K562 (cell line): ENCODE data around the gene RSBN1L. TPM values are rescaled to one million over a fixed set of nuclear protein-coding genes. Genes with fewer than 3 reads are reported as not detected.
"Not testable (repeated sequence)": the region's sequence is repeated elsewhere in the genome, so short reads cannot be mapped to it uniquely, and the experiment has no call there.

Experiments used
- ATAC-seq: fragments of 200-7000 bp; cut with Tn5 transposase; 3 replicates; pipeline ENCODE4 v1.9.1; 2020; ENCODE audit warnings: moderate library complexity
- BruUV-seq: library from RNA; stranded (reverse); fragments of 400-500 nt; replicated peaks from 2 replicates; lab custom pipeline; 2021; lab: Mats Ljungman, UMichigan
- CTCF ChIA-PET: fragments of 300-600 bp; formaldehyde crosslinking; extraction: SDS; loops from one replicate; lab custom pipeline; 2021; ENCODE audit warnings: low intra/inter-chr PET ratio; lab: Yijun Ruan, JAX
- POLR2A ChIA-PET: fragments of 300-600, 350-650 bp; sonication (Branson Sonifier 250); formaldehyde crosslinking; extraction: SDS; loops from one replicate; lab custom pipeline; 2021; ENCODE audit warnings: antibody characterized with exemption, inconsistent platforms; lab: Yijun Ruan, JAX
- DNase-seq, 4 experiments: peaks; one replicate each; pipeline versions ENCODE4 v3.0.0 to v3.0.0-alpha.2; 2011 to 2018; ENCODE audit warnings: low spot score in 3 of 4, mixed read lengths in 3 of 4; ENCODE audit errors: extremely low read depth in 1 of 4
- FAIRE-seq: peaks from 2 replicates; lab custom pipeline; 2011; peaks lifted over from hg19 to GRCh38; lab: Jason Lieb, UNC
- H2AFZ ChIP-seq: 2 replicates; pipeline ENCODE4 v1.6.0; 2011; ENCODE audit warnings: low read depth, low read length, control low read depth, inconsistent platforms
- H3K27ac ChIP-seq: fragments of 200-600 bp; 3 replicates; pipeline ENCODE4 v1.8.0; 2011; ENCODE audit warnings: low read depth, mild to moderate bottlenecking, control low read depth, inconsistent platforms, low read length, moderate library complexity, mixed read lengths; ENCODE audit errors: extremely low read depth
- H3K27me3 ChIP-seq, 2 experiments: fragments of 300-600 bp in 1 of 2; 2 replicates in 1 of 2; 3 replicates in 1 of 2; pipeline versions ENCODE4 v1.6.0 to v1.8.0; 2011; ENCODE audit warnings: inconsistent platforms in 2 of 2, low read length in 2 of 2, mild to moderate bottlenecking in 1 of 2, mixed read lengths in 1 of 2, moderate library complexity in 1 of 2; ENCODE audit not compliant: control insufficient read depth in 2 of 2, insufficient read depth in 2 of 2
- H3K36me3 ChIP-seq: fragments of 300-600 bp; 3 replicates; pipeline ENCODE4 v1.8.0; 2011; ENCODE audit warnings: mild to moderate bottlenecking, low read length, inconsistent platforms; ENCODE audit not compliant: control insufficient read depth, insufficient read depth
- H3K4me1 ChIP-seq, 2 experiments: fragments of 200-600 bp in 1 of 2; replicated peaks in 1 of 2; 2 replicates in 1 of 2; 3 replicates in 1 of 2; pipeline versions ENCODE4 v1.5.1 to v1.8.0; 2011; ENCODE audit warnings: inconsistent platforms in 2 of 2, low read length in 2 of 2, mild to moderate bottlenecking in 1 of 2, mixed read lengths in 1 of 2, moderate library complexity in 1 of 2; ENCODE audit not compliant: control insufficient read depth in 2 of 2, insufficient read depth in 2 of 2
- H3K4me2 ChIP-seq: 2 replicates; pipeline ENCODE4 v1.6.1; 2011; ENCODE audit warnings: low read length, control low read depth, inconsistent platforms, mixed read lengths; ENCODE audit not compliant: insufficient read depth
- H3K4me3 ChIP-seq: fragments of 200-600 bp; sonication (generic), shearing (Covaris generic); 2 replicates; pipeline ENCODE4 v1.5.1; 2016; ENCODE audit warnings: control low read depth, inconsistent platforms
- H3K79me2 ChIP-seq: fragments of 200-600 bp; 3 replicates; pipeline ENCODE4 v1.8.0; 2011; ENCODE audit warnings: low read length, inconsistent platforms; ENCODE audit not compliant: control insufficient read depth, insufficient read depth
- H3K9ac ChIP-seq, 2 experiments: 2 replicates each; pipeline versions ENCODE4 v1.6.0 to v1.6.1; 2011; ENCODE audit warnings: low read depth in 2 of 2, low read length in 2 of 2, control low read depth in 1 of 2, inconsistent platforms in 1 of 2, mild to moderate bottlenecking in 1 of 2, mixed read lengths in 1 of 2; ENCODE audit not compliant: insufficient read depth in 1 of 2
- H3K9me1 ChIP-seq: one replicate; pipeline ENCODE4 v1.6.0; 2011; ENCODE audit warnings: inconsistent platforms, mild to moderate bottlenecking, low read length, moderate library complexity; ENCODE audit not compliant: control insufficient read depth, insufficient read depth
- H3K9me3 ChIP-seq: replicated peaks from 2 replicates; pipeline ENCODE4 v1.5.1; 2011; ENCODE audit warnings: low read depth, low read length, inconsistent platforms; ENCODE audit not compliant: control insufficient read depth, insufficient read depth
- H4K20me1 ChIP-seq: replicated peaks from 2 replicates; pipeline ENCODE4 v1.6.1; 2011; ENCODE audit warnings: low read length, inconsistent platforms, mixed read lengths; ENCODE audit not compliant: control insufficient read depth, insufficient read depth
- ARID1B ChIP-seq: fragments of 450-650 bp; IDR thresholded peaks from 2 replicates; pipeline ENCODE4 v1.6.1; 2016; ENCODE audit warnings: antibody characterized with exemption, mild to moderate bottlenecking, inconsistent platforms
- KDM4B ChIP-seq, 2 experiments: fragments of 450-650 bp in 1 of 2; sonication (generic) in 1 of 2; IDR thresholded peaks; 2 replicates each; pipeline ENCODE4 v1.6.1; 2016 to 2017; ENCODE audit warnings: borderline replicate concordance in 2 of 2, antibody characterized with exemption in 1 of 2, low read depth in 1 of 2, mild to moderate bottlenecking in 1 of 2
- RBM25 ChIP-seq: fragments of 200-400 bp; formaldehyde crosslinking; IDR thresholded peaks from 2 replicates; pipeline ENCODE4 v1.6.1; 2018; ENCODE audit warnings: low read length, low read depth, moderate library complexity; ENCODE audit not compliant: severe bottlenecking
- ZNF121 ChIP-seq: sonication (generic); formaldehyde crosslinking; conservative IDR thresholded peaks from 2 replicates; pipeline ENCODE4 v1.8.0; 2022; ENCODE audit warnings: missing genetic modification reagents
- WGBS: fragments of 100-300 bp; shearing (Covaris generic); methylation state at CpG from one replicate; pipeline ENCODE4 v1.1.6; 2016; ENCODE audit warnings: low coverage, mixed read lengths; ENCODE audit not compliant: insufficient coverage; ENCODE audit errors: missing lambda C conversion rate; 5-methylcytosine and 5-hydroxymethylcytosine counted together
- in situ Hi-C: fragments of 300-500 bp; cut with MboI; formaldehyde crosslinking; loops from 4 replicates; pipeline ENCODE4 v1.15.0; 2018; ENCODE audit warnings: inconsistent platforms, mixed read lengths
- intact Hi-C: fragments of 100-400 bp; cut with micrococcal nuclease; formaldehyde crosslinking; loops from 2 replicates; pipeline ENCODE4 v1.14.2; 2022
- polyA plus RNA-seq, 8 experiments: library from polyadenylated mRNA; depleted of rRNA in 4 of 8; stranded (reverse) in 5 of 8; unstranded in 3 of 8; fragments of >200 nt; fragmentation: Nextera tagmentation in 2 of 8; fragmentation: Illumina TruSeq in 1 of 8; extraction: Ambion mirVana in 2 of 8; extraction: Trizol in 1 of 8; gene quantifications; 2 replicates each; pipeline versions ENCODE4 v1.2.1 to v1.2.3, GENCODE V29; 2011 to 2014; ENCODE audit warnings: inconsistent platforms in 1 of 8, missing spikeins in 1 of 8
- total RNA-seq, 7 experiments: library from RNA; depleted of rRNA in 6 of 7; stranded (reverse); fragments of >200 nt in 6 of 7; fragmentation: Illumina TruSeq in 2 of 7; extraction: Trizol in 2 of 7; gene quantifications; 2 replicates each; pipeline versions ENCODE4 v1.2.1 to v1.2.3, GENCODE V29; 2011 to 2021; ENCODE audit warnings: low replicate concordance in 1 of 7

The RSBN1L gene
- total and polyA plus RNA-seq, 9 of the 15 experiments (the other 6 are each of a cell fraction or from before 2014, with no cell fraction given) = 6.2 to 35.2 (median 20.1) TPM

DNA sequence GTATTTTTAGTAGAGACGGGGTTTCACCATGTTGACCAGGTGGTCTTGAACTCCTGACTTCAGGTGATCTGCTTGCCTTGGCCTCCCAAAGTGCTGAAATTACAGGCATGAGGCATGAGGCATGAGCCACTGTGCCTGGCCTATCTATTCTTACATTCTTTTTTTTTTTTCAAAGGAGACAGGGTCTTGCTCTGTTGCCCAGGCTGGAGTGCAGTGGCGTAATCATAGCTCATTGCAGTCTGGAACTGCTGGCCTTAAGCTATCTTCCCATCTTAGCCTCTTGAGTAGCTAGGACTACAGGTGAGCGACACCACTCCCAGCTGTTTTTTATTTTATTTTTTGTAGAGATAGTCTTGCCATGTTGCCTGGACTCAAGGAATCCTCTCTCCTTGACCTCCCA, 20.5 kb downstream of the RSBN1L start:
- DNase-seq (no peak), FAIRE-seq (no peak)
- in situ Hi-C loops = no loop called here
- POLR2A ChIA-PET = interaction anchor here (1.2 to 1.7 kb wide), 4 partner anchors 11 to 21 kb away, joined by 3 to 6 read pairs (median 5); partner anchors contain the start of gene RSBN1L
- Histone ChIP-seq H3K27ac (no peak overlapping the region), H3K4me1 (peaks cover 5 to 19% of the 10 kb centered on the region in 2 experiments; a peak in 4 of 5 replicates), H3K9me3 (no peaks in the 10 kb centered on the region), H3K9ac (no peak overlapping the region), H3K27me3 (no peaks in the 10 kb centered on the region)
- BruUV-seq = no TSS peak
- peak; percentile 58; the same call in 1 of the 2 replicates for TF ChIP-seq ZNF121 (CRISPR knock-in tag)
- peak; percentile 4 for TF ChIP-seq RBM25
- TF ChIP-seq ARID1B = no peak
- no peak for TF ChIP-seq KDM4B (IDR thresholded peaks at IDR 0.05; ENCODE audit: borderline replicate concordance in 2 of 2, low read depth in 1 of 2)
- TF ChIP-seq, all 486 proteins: peak for 2
- CTCF ChIA-PET = no interaction called here
- Histone ChIP-seq H2AFZ (no peak overlapping the region), H3K4me3 (no peak overlapping the region), H3K36me3 (peaks cover 21% of the 10 kb centered on the region; the same call in 2 of the 3 replicates), H3K79me2 (peaks cover 91% of the 10 kb centered on the region), H3K4me2 (no peak overlapping the region), H4K20me1 (peaks cover 5% of the 10 kb centered on the region), H3K9me1 (no peaks in the 10 kb centered on the region)
- intact Hi-C loops = no loop called here
- 96% methylated on average over 3 of the region's 3 CpGs for WGBS
- ATAC-seq = no peak

DNA sequence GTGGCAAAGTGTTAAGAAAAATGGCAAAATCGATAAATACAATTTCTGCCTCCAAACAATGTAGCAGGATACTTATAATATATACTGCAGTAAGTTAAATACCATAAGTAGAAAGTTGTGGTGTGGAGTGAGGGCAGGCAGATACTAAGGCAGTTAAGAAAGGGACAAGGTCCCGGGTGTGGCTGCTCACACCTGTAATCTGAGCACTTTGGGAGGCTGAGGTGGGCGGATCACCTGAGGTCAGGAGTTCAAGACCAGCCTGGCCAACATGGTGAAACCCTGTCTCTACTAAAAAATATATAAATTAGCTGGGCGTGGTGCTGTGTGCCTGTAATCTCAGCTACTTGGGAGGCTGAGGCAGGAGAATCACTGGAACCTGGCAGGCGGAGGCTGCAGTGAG, 21.3 kb downstream of the RSBN1L start:
- H3K9me1 ChIP-seq, H3K27me3 ChIP-seq, H3K4me2 ChIP-seq, intact Hi-C loops, H3K27ac ChIP-seq, H3K9me3 ChIP-seq, H4K20me1 ChIP-seq, FAIRE-seq, BruUV-seq, DNase-seq, CTCF ChIA-PET, H2AFZ ChIP-seq, H3K4me3 ChIP-seq, in situ Hi-C loops, H3K9ac ChIP-seq: not testable (repeated sequence)
- ATAC-seq = peak; percentile 13; the same call in 1 of the 3 replicates
- POLR2A ChIA-PET = interaction anchor here (0.6 to 3.3 kb wide), 5 partner anchors 11 to 333 kb away, joined by 3 to 11 read pairs (median 4); no protein-coding TSS in a partner anchor
- peaks cover 16% of the 10 kb centered on the region; the same call in 1 of the 3 replicates for H3K36me3 ChIP-seq
- WGBS = 61% methylated on average over 5 of the region's 5 CpGs
- peaks cover 5 to 19% of the 10 kb centered on the region in 2 experiments; a peak in 4 of 5 replicates for H3K4me1 ChIP-seq
- H3K79me2 ChIP-seq = peaks cover 91% of the 10 kb centered on the region
